Progenitor cell of endocrine pancreas (in vitro differentiated cells): ENCODE results near the gene NMNAT2. TPM values are rescaled to one million over a fixed set of nuclear protein-coding genes. Genes with fewer than 3 reads are reported as not detected.

Source experiments
- DNase-seq: peaks from one replicate; pipeline ENCODE4 v3.0.0; 2021; ENCODE audit warnings: low spot score; ENCODE audit not compliant: unreplicated experiment
- H3K27ac Mint-ChIP-seq: 2 replicates; pipeline ENCODE4 v1.8.0; 2021; ENCODE audit warnings: mild to moderate bottlenecking, moderate library complexity, mixed read lengths
- H3K27me3 Mint-ChIP-seq: 2 replicates; pipeline ENCODE4 v1.8.0; 2021; ENCODE audit warnings: mixed read lengths
- H3K36me3 Mint-ChIP-seq: 2 replicates; pipeline ENCODE4 v1.8.0; 2022; ENCODE audit warnings: mixed read lengths; ENCODE audit not compliant: insufficient read depth
- H3K4me1 Mint-ChIP-seq: 2 replicates; pipeline ENCODE4 v1.8.0; 2021; ENCODE audit warnings: low read depth, mixed read lengths
- H3K4me3 Mint-ChIP-seq: 2 replicates; pipeline ENCODE4 v1.8.0; 2021; ENCODE audit warnings: low read depth, mild to moderate bottlenecking, moderate library complexity, mixed read lengths
- H3K9me3 Mint-ChIP-seq: 2 replicates; pipeline ENCODE4 v1.8.0; 2021; ENCODE audit warnings: low read depth, mixed read lengths
- CTCF ChIP-seq: fragments of 200-600 bp; sonication (generic); IDR thresholded peaks from one replicate; pipeline ENCODE4 v1.5.0; 2021; ENCODE audit warnings: antibody characterized with exemption, mild to moderate bottlenecking; ENCODE audit not compliant: unreplicated experiment
- total RNA-seq: library from RNA; stranded (reverse); gene quantifications from 2 replicates; pipeline ENCODE4 v1.2.1, GENCODE V29; 2021

The NMNAT2 gene
- total RNA-seq, 1 donor from 2014 or later: 3.1 TPM

GRCh38 chr1:183295521-183295920 lies 122.7 kb downstream of the NMNAT2 start:
- H3K4me1 Mint-ChIP-seq: peaks cover 6% of the 10 kb centered on the region
- no peak overlapping the region for H3K27ac Mint-ChIP-seq
- H3K9me3 Mint-ChIP-seq: peaks cover 3% of the 10 kb centered on the region
- no peaks in the 10 kb centered on the region for H3K27me3 Mint-ChIP-seq
- no peak overlapping the region for H3K4me3 Mint-ChIP-seq
- no peaks in the 10 kb centered on the region for H3K36me3 Mint-ChIP-seq
- no peak for DNase-seq
- TF ChIP-seq CTCF: no peak

GRCh38 chr1:183293876-183294275 lies 124.3 kb downstream of the NMNAT2 start:
- TF ChIP-seq CTCF: no peak
- DNase-seq: no peak
- Mint-ChIP-seq H3K9me3 (peaks cover 3% of the 10 kb centered on the region), H3K27ac (no peak overlapping the region), H3K4me1 (peaks cover 6% of the 10 kb centered on the region), H3K36me3 (no peaks in the 10 kb centered on the region), H3K27me3 (no peaks in the 10 kb centered on the region), H3K4me3 (no peak overlapping the region)

DNA sequence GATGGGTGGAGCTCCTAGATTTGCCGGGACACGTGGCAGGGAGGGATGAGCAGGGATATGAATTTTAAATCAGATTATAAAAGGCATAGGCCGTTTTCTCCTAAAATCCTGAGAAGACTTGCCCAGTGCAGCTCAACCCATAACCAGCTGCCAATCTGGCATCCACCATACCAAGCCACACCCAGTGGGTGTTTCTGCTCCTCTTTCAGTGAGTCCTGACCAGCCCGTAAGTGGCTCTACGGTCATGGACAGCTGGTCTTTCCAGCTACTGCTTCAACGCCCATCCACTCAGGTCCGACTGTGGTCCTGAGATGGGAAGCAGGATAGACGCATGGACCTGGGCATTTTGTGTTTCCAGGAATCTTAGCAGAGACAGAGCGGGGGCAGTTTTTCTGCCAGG lies 124.9 kb downstream of the NMNAT2 start:
- no peaks in the 10 kb centered on the region for H3K27me3 Mint-ChIP-seq
- no peaks in the 10 kb centered on the region for H3K36me3 Mint-ChIP-seq
- no peak overlapping the region for H3K4me3 Mint-ChIP-seq
- H3K27ac Mint-ChIP-seq: no peak overlapping the region
- no peak for DNase-seq
- peaks cover 6% of the 10 kb centered on the region for H3K4me1 Mint-ChIP-seq
- H3K9me3 Mint-ChIP-seq: no peaks in the 10 kb centered on the region
- TF ChIP-seq CTCF: no peak

DNA sequence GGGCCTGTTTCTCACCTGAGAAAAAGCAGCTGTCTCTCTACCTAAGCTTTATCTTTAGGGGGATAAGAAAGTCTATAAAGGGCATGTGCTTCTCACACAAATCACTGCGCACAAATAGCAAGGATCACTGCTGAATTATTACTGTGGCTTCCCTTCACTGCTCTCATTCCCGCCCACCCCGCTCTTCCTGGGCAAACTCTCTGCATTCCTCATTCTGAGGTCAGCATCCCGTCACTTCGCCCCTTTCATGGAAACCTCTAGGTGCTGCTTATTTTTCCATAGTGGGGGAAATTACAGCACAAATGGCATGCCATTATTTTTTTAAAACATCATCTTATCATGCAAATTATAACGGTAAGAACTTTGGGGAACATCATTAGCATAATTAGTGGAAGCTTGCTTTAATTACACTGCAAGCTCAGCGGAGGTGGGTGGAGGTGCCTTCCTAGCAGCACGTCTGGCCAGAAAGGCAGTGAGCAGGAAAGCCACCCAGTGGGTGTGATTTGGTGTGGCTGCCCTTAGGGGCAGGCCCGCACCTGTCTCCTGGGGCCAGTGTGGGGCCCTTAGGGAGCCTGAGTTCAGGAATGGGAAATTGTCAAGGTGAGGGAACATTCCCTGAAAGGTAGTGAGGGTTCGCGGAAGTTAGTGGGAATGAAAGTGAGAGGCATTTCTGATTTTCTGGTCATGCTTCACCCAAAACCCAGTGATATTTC lies 126.2 kb downstream of the NMNAT2 start:
- Mint-ChIP-seq H3K4me1 (peaks cover 6% of the 10 kb centered on the region), H3K9me3 (no peaks in the 10 kb centered on the region), H3K4me3 (no peak overlapping the region), H3K27ac (peak overlapping the region; percentile 81), H3K27me3 (no peaks in the 10 kb centered on the region), H3K36me3 (no peaks in the 10 kb centered on the region)
- DNase-seq: no peak
- no peak for TF ChIP-seq CTCF

GRCh38 chr1:183291216-183291762 lies 126.9 kb downstream of the NMNAT2 start:
- no peaks in the 10 kb centered on the region for H3K27me3 Mint-ChIP-seq
- H3K4me1 Mint-ChIP-seq: peaks cover 6% of the 10 kb centered on the region
- H3K36me3 Mint-ChIP-seq: no peaks in the 10 kb centered on the region
- H3K9me3 Mint-ChIP-seq: no peaks in the 10 kb centered on the region
- H3K4me3 Mint-ChIP-seq: no peak overlapping the region
- no peak for DNase-seq
- TF ChIP-seq CTCF: no peak
- no peak overlapping the region for H3K27ac Mint-ChIP-seq
